A172 (cell line): ENCODE measurements around the gene ERV3-1. TPM values are rescaled to one million over a fixed set of nuclear protein-coding genes. Genes with fewer than 3 reads are reported as not detected.
"Not testable (repeated sequence)": the region's sequence is repeated elsewhere in the genome, so short reads cannot be mapped to it uniquely, and the experiment has no call there.

Experiments used
- DNase-seq: peaks from one replicate; pipeline ENCODE4 v3.0.0-alpha.2; 2015; ENCODE audit warnings: low spot score
- total RNA-seq: library from RNA; depleted of rRNA; stranded (reverse); fragments of >200 nt; shearing (Covaris generic); gene quantifications from 2 replicates; pipeline ENCODE4 v1.2.3, GENCODE V29; 2014; rRNA removed

Gene ERV3-1
- total RNA-seq, result 12.0 and 13.0 TPM in 2 replicates

DNA sequence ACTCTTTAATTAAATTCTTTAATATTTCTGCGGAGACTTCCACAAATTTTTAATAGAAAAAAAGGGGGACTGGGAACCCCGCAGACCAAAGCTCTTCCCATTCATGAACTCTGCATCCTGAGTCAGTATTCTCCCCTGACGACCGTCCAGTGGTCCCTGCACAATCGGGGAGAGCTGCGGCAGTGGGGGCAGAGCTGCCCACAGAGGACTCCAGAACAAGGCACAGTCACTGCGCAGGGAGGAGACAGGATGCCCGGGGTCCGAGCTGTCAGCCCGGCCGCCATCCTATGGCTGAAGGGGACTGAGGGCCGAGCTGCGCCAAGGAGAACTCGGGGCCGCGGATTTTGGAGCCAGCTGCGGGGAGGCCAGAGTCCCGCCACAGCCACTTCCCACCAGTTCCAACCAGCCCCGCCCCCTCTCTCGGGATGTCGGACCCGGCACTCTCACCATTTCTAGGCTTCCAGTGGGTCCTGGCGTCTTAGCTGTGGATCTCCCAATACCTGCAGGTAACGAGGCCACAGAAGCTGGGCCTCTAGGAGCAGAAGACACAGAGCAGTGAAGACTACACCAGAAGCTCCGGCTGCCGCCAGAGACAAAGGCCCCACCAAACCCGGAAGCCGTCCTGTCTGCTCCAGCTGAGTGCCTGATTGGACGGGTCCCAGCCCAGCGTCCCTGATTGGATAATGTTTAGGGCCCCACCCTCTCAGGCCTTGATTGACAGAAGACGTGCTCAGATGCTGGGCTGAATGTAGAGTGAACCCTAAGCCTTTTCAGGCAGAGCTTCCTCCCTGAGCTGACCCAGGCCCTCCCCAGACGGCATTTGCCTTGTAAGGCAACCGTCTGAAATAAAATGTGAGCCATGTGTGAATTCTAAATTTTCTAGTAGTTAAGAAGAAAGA, at the start of gene ERV3-1:
TSS of gene ERV3-1 (minus strand) at position 594 of the 899 bp plus-strand sequence. CDS start 13,661 bp downstream, outside the sequence.
- DNase-seq, result peak; percentile 98

- not testable (repeated sequence) for DNase-seq
Observed at GRCh38 chr7:65055786-65056185, 49.3 kb upstream of the ERV3-1 start.

GRCh38 chr7:65054466-65054994, 48.0 kb upstream of the ERV3-1 start:
- not testable (repeated sequence) for DNase-seq

- DNase-seq, result not testable (repeated sequence)
Observed at GRCh38 chr7:65051654-65052053, 45.2 kb upstream of the ERV3-1 start.

DNA sequence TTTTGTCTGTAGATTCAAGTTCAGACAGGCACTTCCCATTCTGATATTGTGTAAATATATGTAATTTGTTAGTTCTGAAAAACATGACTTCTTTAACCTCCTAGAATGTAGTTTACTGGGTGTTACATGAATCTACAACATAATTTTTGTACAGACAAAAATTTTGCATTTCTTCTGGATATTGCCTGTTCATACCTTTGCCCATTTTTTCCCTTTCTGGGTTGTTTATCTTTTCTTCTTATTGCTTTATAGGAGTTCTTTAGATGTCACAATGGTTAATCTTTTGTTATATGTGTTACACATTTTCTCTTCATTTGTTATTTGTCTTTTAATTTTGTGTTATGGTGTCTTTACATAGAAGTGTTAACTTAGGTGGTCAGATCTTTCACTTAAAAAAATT, 44.7 kb upstream of the ERV3-1 start:
- not testable (repeated sequence) for DNase-seq

DNA sequence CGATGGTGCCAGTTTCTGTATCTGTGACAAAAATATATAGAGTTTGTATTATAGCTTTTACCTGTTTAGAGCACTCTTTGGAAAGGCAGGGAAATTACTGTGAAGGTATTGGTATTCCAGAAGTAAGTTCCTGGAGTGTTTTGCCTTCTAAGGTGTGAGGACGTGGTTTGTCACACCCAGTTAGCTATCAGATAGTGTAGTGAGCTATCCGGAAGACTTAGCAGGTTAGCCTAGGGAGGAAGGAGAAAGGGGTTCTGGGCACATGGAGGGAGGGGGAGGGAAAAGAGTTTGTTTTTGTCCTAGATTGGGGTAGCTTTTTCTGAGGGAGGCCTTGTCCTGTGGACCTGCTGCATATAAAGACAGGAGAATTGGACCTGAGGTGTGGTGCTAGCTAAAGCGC, 39.8 kb upstream of the ERV3-1 start:
- not testable (repeated sequence) for DNase-seq

GRCh38 chr7:65045589-65045988, 39.1 kb upstream of the ERV3-1 start:
- DNase-seq, result not testable (repeated sequence)

GRCh38 chr7:65038767-65039166, 32.3 kb upstream of the ERV3-1 start:
- peak; percentile 37 for DNase-seq

DNA sequence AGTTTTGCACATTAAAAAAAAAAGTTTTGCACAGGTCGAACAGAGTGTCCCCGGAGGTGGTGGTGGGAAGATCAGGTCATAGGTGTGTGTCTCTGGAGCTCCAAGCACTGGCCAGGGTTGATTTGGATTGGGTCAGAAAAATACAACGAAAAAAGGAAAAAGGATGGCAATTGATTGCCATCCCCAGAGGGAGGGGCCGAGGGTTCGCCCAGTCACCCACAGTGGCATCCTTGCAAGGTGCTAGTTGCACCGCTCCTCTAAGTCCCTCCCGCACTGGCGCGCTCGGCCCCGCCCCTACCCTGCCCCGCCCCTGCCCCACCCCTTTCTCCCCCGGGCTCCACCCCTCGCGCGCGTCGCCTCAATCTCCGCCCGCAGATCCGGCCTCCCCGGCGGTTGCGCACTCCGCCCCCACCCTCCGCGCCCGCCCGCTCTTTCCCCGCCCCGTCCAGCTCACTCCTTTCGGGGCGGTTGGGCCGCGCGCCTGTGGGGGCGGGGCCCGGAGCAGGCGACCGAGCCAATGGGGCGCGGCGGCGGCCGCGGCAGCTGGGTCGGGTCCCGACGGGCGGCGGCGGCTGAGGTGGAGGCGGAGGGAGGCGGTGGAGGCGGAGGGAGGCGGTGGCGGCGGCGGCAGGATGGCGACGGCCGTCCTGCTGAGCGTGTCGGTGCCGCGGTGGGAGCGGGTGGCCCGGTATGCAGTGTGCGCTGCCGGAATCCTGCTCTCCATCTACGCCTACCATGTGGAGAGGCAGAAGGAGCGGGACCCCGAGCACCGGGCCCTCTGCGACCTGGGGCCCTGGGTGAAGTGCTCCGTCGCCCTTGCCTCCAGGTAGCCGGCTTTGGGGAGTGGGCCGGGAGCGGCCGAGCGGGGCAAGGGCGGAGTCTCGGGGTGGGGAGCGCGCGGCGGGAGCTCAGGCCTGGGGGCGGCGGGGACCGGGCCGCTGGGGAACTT, 31.5 kb upstream of the ERV3-1 start:
- DNase-seq, result peak; percentile 83

GRCh38 chr7:65036526-65036925, 30.0 kb upstream of the ERV3-1 start:
- DNase-seq, result not testable (repeated sequence)

DNA sequence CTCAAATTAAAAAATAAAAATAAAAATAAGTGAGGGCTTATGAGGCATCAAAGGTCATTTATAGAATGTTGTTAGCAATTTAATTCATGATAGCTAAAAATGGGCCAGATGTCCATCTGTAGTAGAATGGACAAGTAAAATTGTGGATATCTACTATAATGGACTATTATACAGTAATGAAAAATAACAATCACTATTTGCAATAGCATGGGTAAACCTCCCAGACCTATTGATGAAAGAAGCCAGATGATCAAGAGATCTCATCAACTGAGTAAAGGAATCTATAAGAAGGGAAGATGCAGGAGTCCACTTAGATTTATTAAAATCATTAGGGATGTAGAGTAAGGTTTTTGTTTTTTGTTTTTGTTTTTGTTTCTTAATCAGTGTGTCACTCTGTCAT, 29.0 kb upstream of the ERV3-1 start:
- not testable (repeated sequence) for DNase-seq

GRCh38 chr7:65034120-65034782, 27.8 kb upstream of the ERV3-1 start:
- DNase-seq, result peak; percentile 63

GRCh38 chr7:65033391-65033790, 26.9 kb upstream of the ERV3-1 start:
- not testable (repeated sequence) for DNase-seq

- not testable (repeated sequence) for DNase-seq
Observed at GRCh38 chr7:65025023-65025422, 18.5 kb upstream of the ERV3-1 start.

GRCh38 chr7:65020978-65021377, 14.5 kb upstream of the ERV3-1 start:
- not testable (repeated sequence) for DNase-seq

GRCh38 chr7:65009881-65010280, 3.4 kb upstream of the ERV3-1 start:
- DNase-seq, result not testable (repeated sequence)

- DNase-seq, result not testable (repeated sequence)
Observed at GRCh38 chr7:65009394-65009793, 2.9 kb upstream of the ERV3-1 start.

DNA sequence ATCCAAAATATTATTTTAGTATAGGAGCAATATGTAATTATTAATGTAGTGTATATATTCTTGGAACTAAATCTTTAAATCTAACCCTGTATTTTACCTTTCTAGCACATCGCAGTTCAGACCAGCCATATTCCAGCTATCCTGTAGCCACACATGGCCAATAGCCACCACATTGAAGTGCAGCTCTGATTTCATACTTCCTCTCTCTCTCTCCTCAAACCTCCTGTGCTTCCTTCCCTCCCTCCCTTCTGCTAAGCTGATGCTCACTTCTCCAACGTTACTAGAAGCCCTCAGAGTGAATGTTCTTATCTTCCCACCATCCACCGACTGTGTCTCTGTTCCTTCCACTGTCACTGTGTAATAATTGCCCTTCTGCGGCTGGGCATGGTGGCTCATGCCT, 549 bp upstream of the ERV3-1 start:
- not testable (repeated sequence) for DNase-seq

DNA sequence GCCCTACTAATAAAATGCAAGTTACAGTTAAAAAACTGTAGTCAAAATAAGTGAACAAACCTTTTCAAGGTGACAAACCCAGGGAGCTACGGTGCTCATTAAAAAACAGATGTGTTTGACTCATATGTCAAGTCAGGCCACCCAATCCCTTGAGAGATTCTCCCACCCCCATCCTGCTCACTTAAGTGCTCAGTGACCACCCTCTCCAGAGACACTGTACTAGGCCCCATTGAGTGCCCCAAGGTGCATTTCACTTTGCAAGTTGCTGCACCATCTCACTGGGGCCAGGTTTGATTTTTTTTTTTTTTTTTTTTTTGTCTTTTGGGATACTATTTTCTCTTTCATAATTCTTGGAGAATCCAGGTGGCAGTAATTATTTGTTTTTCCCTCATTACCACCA, 1.9 kb downstream of the ERV3-1 start:
- DNase-seq, result no peak

DNA sequence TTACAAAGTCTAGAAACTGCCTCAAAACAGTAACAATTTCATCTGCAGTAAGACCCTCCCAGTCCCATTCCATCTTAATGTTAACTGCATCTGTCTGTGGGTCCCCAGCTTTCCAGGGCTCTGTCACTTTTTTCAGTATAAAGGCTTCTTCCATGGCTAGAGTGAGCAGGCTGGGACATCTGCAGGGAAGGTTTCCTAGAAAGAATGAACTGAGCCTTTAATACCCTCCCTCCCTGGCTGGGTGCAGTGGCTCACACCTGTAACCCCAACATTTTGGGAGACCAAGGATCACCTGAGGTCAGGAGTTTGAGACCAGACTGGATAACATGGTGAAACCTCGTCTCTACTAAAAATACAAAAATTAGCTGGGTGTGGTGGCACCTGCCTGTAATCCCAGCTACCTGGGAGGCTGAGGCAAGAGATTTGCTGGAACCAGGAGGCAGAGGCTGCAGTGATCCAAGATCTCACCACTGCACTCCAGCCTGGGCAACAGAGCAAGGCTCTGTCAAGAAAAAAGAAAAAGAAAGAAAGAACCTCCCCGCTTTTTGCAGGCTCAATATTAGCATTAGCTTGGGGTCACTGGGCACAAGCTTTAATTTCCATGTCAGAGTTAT, 3.4 kb downstream of the ERV3-1 start:
- DNase-seq, result no peak

- no peak for DNase-seq
Observed at GRCh38 chr7:65001291-65001814, 5.1 kb downstream of the ERV3-1 start.
